DND-41 (cell line): ENCODE measurements around the gene BPIFB6.

Experiments
- ATAC-seq: fragments of 200-7000 bp; cut with Tn5 transposase; 3 replicates; pipeline ENCODE4 v1.9.1; 2021; ENCODE audit warnings: low read depth; ENCODE audit not compliant: insufficient read depth
- DNase-seq: peaks from one replicate; pipeline ENCODE4 v3.0.0-alpha.2; 2020
- H2AFZ ChIP-seq: 2 replicates; pipeline ENCODE4 v1.6.0; 2012; ENCODE audit warnings: low read depth, low read length
- H3K27ac ChIP-seq: 2 replicates; pipeline ENCODE4 v1.5.1; 2012; ENCODE audit warnings: low read length, inconsistent platforms
- H3K27me3 ChIP-seq: fragments of 200-600 bp; sonication (generic); 2 replicates; pipeline ENCODE4 v1.6.0; 2012; ENCODE audit warnings: low read length, mild to moderate bottlenecking, inconsistent platforms; ENCODE audit not compliant: insufficient read depth, poor library complexity
- H3K36me3 ChIP-seq: 2 replicates; pipeline ENCODE4 v1.5.1; 2012; ENCODE audit warnings: low read length, inconsistent platforms; ENCODE audit not compliant: insufficient read depth
- H3K4me1 ChIP-seq: 2 replicates; pipeline ENCODE4 v1.5.1; 2012; ENCODE audit warnings: mild to moderate bottlenecking, low read length; ENCODE audit not compliant: insufficient read depth
- H3K4me2 ChIP-seq: 2 replicates; pipeline ENCODE4 v1.6.0; 2012; ENCODE audit warnings: mild to moderate bottlenecking, moderate library complexity, low read length, inconsistent platforms; ENCODE audit not compliant: insufficient read depth
- H3K4me3 ChIP-seq, 2 experiments: fragments of 200-600 bp in 1 of 2; shearing (Covaris generic) in 1 of 2; 2 replicates each; pipeline ENCODE4 v1.5.1; 2012 to 2016; ENCODE audit warnings: inconsistent platforms in 2 of 2, low read length in 2 of 2, mild to moderate bottlenecking in 2 of 2, low read depth in 1 of 2, moderate library complexity in 1 of 2
- H3K79me2 ChIP-seq: 2 replicates; pipeline ENCODE4 v1.6.0; 2012; ENCODE audit warnings: low read length, inconsistent platforms; ENCODE audit not compliant: insufficient read depth
- H3K9ac ChIP-seq: 2 replicates; pipeline ENCODE4 v1.6.0; 2012; ENCODE audit warnings: low read depth, mild to moderate bottlenecking, inconsistent platforms, low read length, moderate library complexity
- H3K9me3 ChIP-seq: 2 replicates; pipeline ENCODE4 v1.5.1; 2012; ENCODE audit warnings: low read length, moderate library complexity, mild to moderate bottlenecking, inconsistent platforms; ENCODE audit not compliant: insufficient read depth, severe bottlenecking
- H4K20me1 ChIP-seq: 2 replicates; pipeline ENCODE4 v1.6.0; 2012; ENCODE audit warnings: low read length; ENCODE audit not compliant: insufficient read depth
- CTCF ChIP-seq: IDR thresholded peaks from 2 replicates; pipeline ENCODE4 v1.5.1; 2012; ENCODE audit warnings: borderline replicate concordance, low read length, moderate library complexity, mild to moderate bottlenecking; ENCODE audit not compliant: poor library complexity, severe bottlenecking; ENCODE audit errors: extremely low read depth
- EZH2 ChIP-seq: IDR thresholded peaks from 3 replicates; pipeline ENCODE4 v1.6.1; 2012; ENCODE audit warnings: borderline replicate concordance, low read depth, mild to moderate bottlenecking, moderate library complexity, low read length, inconsistent platforms; ENCODE audit not compliant: severe bottlenecking

The BPIFB6 gene

GRCh38 chr20:33054791-33055190 lies 23.3 kb downstream of the BPIFB6 start:
- Histone ChIP-seq H3K36me3 (no peaks in the 10 kb centered on the region), H3K27ac (no peak overlapping the region), H3K27me3 (no peaks in the 10 kb centered on the region), H3K79me2 (no peaks in the 10 kb centered on the region), H3K4me1 (no peaks in the 10 kb centered on the region), H3K9me3 (no peaks in the 10 kb centered on the region), H4K20me1 (no peaks in the 10 kb centered on the region), H3K4me2 (no peak overlapping the region), H2AFZ (no peak overlapping the region), H3K4me3 (no peak overlapping the region), H3K9ac (no peak overlapping the region)
- no peak for DNase-seq
- no peak for ATAC-seq
- TF ChIP-seq EZH2 (no peak), CTCF (no peak)

GRCh38 chr20:33059136-33059535 lies 27.7 kb downstream of the BPIFB6 start:
- H4K20me1 ChIP-seq: no peaks in the 10 kb centered on the region
- ATAC-seq: no peak
- no peak for TF ChIP-seq EZH2
- H3K36me3 ChIP-seq: no peaks in the 10 kb centered on the region
- no peak overlapping the region for H3K9ac ChIP-seq
- no peaks in the 10 kb centered on the region for H3K4me1 ChIP-seq
- H3K4me3 ChIP-seq: no peak overlapping the region
- DNase-seq: no peak
- H3K9me3 ChIP-seq: no peaks in the 10 kb centered on the region
- H3K4me2 ChIP-seq: no peak overlapping the region
- H3K27ac ChIP-seq: no peak overlapping the region
- no peaks in the 10 kb centered on the region for H3K27me3 ChIP-seq
- H2AFZ ChIP-seq: no peak overlapping the region
- no peaks in the 10 kb centered on the region for H3K79me2 ChIP-seq

- H2AFZ ChIP-seq: no peak overlapping the region
- no peak overlapping the region for H3K4me2 ChIP-seq
- H3K27me3 ChIP-seq: no peaks in the 10 kb centered on the region
- no peak overlapping the region for H3K27ac ChIP-seq
- TF ChIP-seq CTCF (no peak), EZH2 (no peak)
- H4K20me1 ChIP-seq: no peaks in the 10 kb centered on the region
- H3K79me2 ChIP-seq: no peaks in the 10 kb centered on the region
- ATAC-seq (no peak), DNase-seq (no peak)
- H3K4me1 ChIP-seq: no peaks in the 10 kb centered on the region
- H3K9me3 ChIP-seq: no peaks in the 10 kb centered on the region
- H3K9ac ChIP-seq: no peak overlapping the region
- H3K4me3 ChIP-seq: no peak overlapping the region
- H3K36me3 ChIP-seq: no peaks in the 10 kb centered on the region
Observed at GRCh38 chr20:33059741-33060390, 28.4 kb downstream of the BPIFB6 start.

- ATAC-seq: no peak
- Histone ChIP-seq H3K9ac (no peak overlapping the region), H3K27ac (no peak overlapping the region)
Observed at GRCh38 chr20:33061658-33062028, 30.2 kb downstream of the BPIFB6 start.

More at GRCh38 chr20:33061658-33062028, 30.2 kb downstream of the BPIFB6 start:
- Histone ChIP-seq H4K20me1 (no peaks in the 10 kb centered on the region), H3K9me3 (no peaks in the 10 kb centered on the region), H3K36me3 (no peaks in the 10 kb centered on the region), H3K4me3 (no peak overlapping the region), H3K27me3 (no peaks in the 10 kb centered on the region), H3K79me2 (no peaks in the 10 kb centered on the region), H2AFZ (no peak overlapping the region), H3K4me2 (no peak overlapping the region), H3K4me1 (no peaks in the 10 kb centered on the region)
- no peak for DNase-seq
- TF ChIP-seq EZH2: no peak
- no peak for TF ChIP-seq CTCF
